Spinal cord (tissue), 10 donors: ENCODE measurements around the gene LAMP5. TPM values are rescaled to one million over a fixed set of nuclear protein-coding genes. Genes with fewer than 3 reads are reported as not detected.

Experiments
- DNase-seq, 6 donors: peaks; one replicate each; pipeline versions ENCODE4 v3.0.0 to v3.0.0-alpha.2; 2013 to 2015; ENCODE audit warnings: low spot score in 6 of 6, low read depth in 4 of 6
- H3K27ac ChIP-seq: one replicate; pipeline ENCODE4 v1.5.1; 2013; ENCODE audit warnings: low read depth, low read length, control low read depth
- H3K27me3 ChIP-seq: one replicate; pipeline ENCODE4 v1.6.1; 2013; ENCODE audit warnings: low read length; ENCODE audit not compliant: control insufficient read depth, insufficient read depth
- H3K36me3 ChIP-seq: one replicate; pipeline ENCODE4 v1.6.1; 2013; ENCODE audit warnings: low read length; ENCODE audit not compliant: control insufficient read depth, insufficient read depth
- H3K4me1 ChIP-seq: one replicate; pipeline ENCODE4 v1.6.1; 2013; ENCODE audit warnings: low read length; ENCODE audit not compliant: control insufficient read depth, insufficient read depth
- H3K4me3 ChIP-seq: one replicate; pipeline ENCODE4 v1.5.1; 2013; ENCODE audit warnings: low read depth, low read length, control low read depth
- H3K9me3 ChIP-seq: one replicate; pipeline ENCODE4 v1.6.1; 2013; ENCODE audit warnings: low read length; ENCODE audit not compliant: control insufficient read depth, insufficient read depth
- WGBS: methylation state at CpG from one replicate; pipeline ENCODE4 v1.1.5; 2013; ENCODE audit warnings: missing lambda C conversion rate; ENCODE audit not compliant: insufficient coverage; 5-methylcytosine and 5-hydroxymethylcytosine counted together
- polyA plus RNA-seq, 2 donors: library from polyadenylated mRNA; unstranded; fragments of 120-200 nt; gene quantifications; one replicate each; pipeline ENCODE4 v1.2.1, GENCODE V29; 2013; ENCODE audit not compliant: insufficient read length in 2 of 2
- total RNA-seq, 2 donors: library from RNA; depleted of rRNA in 1 of 2; stranded (reverse); fragments of 120-200 nt in 1 of 2; fragments of >200 nt in 1 of 2; gene quantifications; one replicate each; pipeline versions ENCODE4 v1.2.3 to v1.2.4, GENCODE V29; 2013 to 2014
- donor health status: healthy.

Gene LAMP5
- total and polyA plus RNA-seq, 4 donors, result 27.4 to 90.7 (median 70.6) TPM

- DNase-seq, result peak in 1 of 6 donors; percentile 69
- 44% methylated on average over 7 of the region's 8 CpGs for WGBS
- H3K27me3 ChIP-seq, result peaks cover 35% of the 10 kb centered on the region
- H3K4me1 ChIP-seq, result peaks cover 26% of the 10 kb centered on the region
- peaks cover 4% of the 10 kb centered on the region for H3K36me3 ChIP-seq
- no peak overlapping the region for H3K4me3 ChIP-seq
- H3K9me3 ChIP-seq, result no peaks in the 10 kb centered on the region
- no peak overlapping the region for H3K27ac ChIP-seq
These were observed 4.3 kb downstream of the LAMP5 start for GRCh38 chr20:9518576-9519175.

- Histone ChIP-seq H3K4me1 (peaks cover 17% of the 10 kb centered on the region), H3K9me3 (no peaks in the 10 kb centered on the region), H3K27me3 (peaks cover 25% of the 10 kb centered on the region), H3K4me3 (no peak overlapping the region), H3K27ac (no peak overlapping the region), H3K36me3 (peaks cover 4% of the 10 kb centered on the region)
- 72% methylated on average over 3 of the region's 4 CpGs for WGBS
- peak in 1 of 6 donors; percentile 85 for DNase-seq
These were observed 5.7 kb downstream of the LAMP5 start for GRCh38 chr20:9520086-9520485.

- H3K4me3 ChIP-seq, result no peak overlapping the region
- no peak overlapping the region for H3K27ac ChIP-seq
- 100% methylated on average over 1 of the region's 3 CpGs for WGBS
- no peak for DNase-seq
- H3K4me1 ChIP-seq, result no peaks in the 10 kb centered on the region
- H3K36me3 ChIP-seq, result no peaks in the 10 kb centered on the region
- peaks cover 1% of the 10 kb centered on the region for H3K27me3 ChIP-seq
- no peaks in the 10 kb centered on the region for H3K9me3 ChIP-seq
These were observed 9.2 kb downstream of the LAMP5 start for GRCh38 chr20:9523636-9524035.

- no peaks in the 10 kb centered on the region for H3K9me3 ChIP-seq
- no peaks in the 10 kb centered on the region for H3K36me3 ChIP-seq
- H3K4me1 ChIP-seq, result peaks cover 4% of the 10 kb centered on the region
- no peaks in the 10 kb centered on the region for H3K27me3 ChIP-seq
- no peak for DNase-seq
- no peak overlapping the region for H3K4me3 ChIP-seq
- H3K27ac ChIP-seq, result no peak overlapping the region
- no CpG with 5 or more reads among the region's 2 CpGs for WGBS
These were observed 17.2 kb downstream of the LAMP5 start for GRCh38 chr20:9531581-9531980.

- peak in 2 of 6 donors; percentile 51 to 83 for DNase-seq
- Histone ChIP-seq H3K27me3 (no peaks in the 10 kb centered on the region), H3K4me3 (no peak overlapping the region), H3K36me3 (no peaks in the 10 kb centered on the region), H3K9me3 (no peaks in the 10 kb centered on the region), H3K27ac (no peak overlapping the region), H3K4me1 (peaks cover 4% of the 10 kb centered on the region)
- 38% methylated on average over 4 of the region's 4 CpGs for WGBS
These were observed 17.9 kb downstream of the LAMP5 start for GRCh38 chr20:9532069-9532838.

GRCh38 chr20:9534025-9534424 is 19.6 kb downstream of the LAMP5 start:
- H3K27ac ChIP-seq, result no peak overlapping the region
- peaks cover 4% of the 10 kb centered on the region for H3K4me1 ChIP-seq
- H3K36me3 ChIP-seq, result no peaks in the 10 kb centered on the region
- H3K27me3 ChIP-seq, result no peaks in the 10 kb centered on the region
- WGBS, result no CpG with 5 or more reads among the region's 5 CpGs
- H3K4me3 ChIP-seq, result no peak overlapping the region
- no peak for DNase-seq
- H3K9me3 ChIP-seq, result no peaks in the 10 kb centered on the region

GRCh38 chr20:9535449-9535848 is 21.1 kb downstream of the LAMP5 start:
- H3K4me3 ChIP-seq, result no peak overlapping the region
- no peak overlapping the region for H3K27ac ChIP-seq
- peaks cover 4% of the 10 kb centered on the region for H3K4me1 ChIP-seq
- H3K9me3 ChIP-seq, result no peaks in the 10 kb centered on the region
- no peaks in the 10 kb centered on the region for H3K36me3 ChIP-seq
- no peaks in the 10 kb centered on the region for H3K27me3 ChIP-seq
- no CpG with 5 or more reads among the region's 2 CpGs for WGBS
- DNase-seq, result peak in 1 of 6 donors; percentile 61

- H3K27ac ChIP-seq, result no peak overlapping the region
- no peaks in the 10 kb centered on the region for H3K36me3 ChIP-seq
- no peaks in the 10 kb centered on the region for H3K4me1 ChIP-seq
- WGBS, result 79% methylated on average over 2 of the region's 4 CpGs
- H3K27me3 ChIP-seq, result no peaks in the 10 kb centered on the region
- no peaks in the 10 kb centered on the region for H3K9me3 ChIP-seq
- DNase-seq, result no peak
- no peak overlapping the region for H3K4me3 ChIP-seq
These were observed 28.8 kb downstream of the LAMP5 start for GRCh38 chr20:9543214-9543613.

- DNase-seq, result no peak
- Histone ChIP-seq H3K4me3 (no peak overlapping the region), H3K27me3 (no peaks in the 10 kb centered on the region), H3K9me3 (no peaks in the 10 kb centered on the region), H3K4me1 (no peaks in the 10 kb centered on the region), H3K27ac (no peak overlapping the region), H3K36me3 (no peaks in the 10 kb centered on the region)
- WGBS, result no CpG with 5 or more reads among the region's 1 CpG
These were observed 35.9 kb downstream of the LAMP5 start for GRCh38 chr20:9550283-9550682.

GRCh38 chr20:9550871-9551270 is 36.5 kb downstream of the LAMP5 start:
- Histone ChIP-seq H3K4me1 (no peaks in the 10 kb centered on the region), H3K4me3 (no peak overlapping the region), H3K27ac (no peak overlapping the region), H3K9me3 (no peaks in the 10 kb centered on the region), H3K36me3 (no peaks in the 10 kb centered on the region), H3K27me3 (no peaks in the 10 kb centered on the region)
- WGBS, result no CpG with 5 or more reads among the region's 2 CpGs
- DNase-seq, result peak in 2 of 6 donors; percentile 21 to 74
